COR-L47 (cell line): ENCODE data around the gene METAP2.
"Not testable (repeated sequence)": the region's sequence is repeated elsewhere in the genome, so short reads cannot be mapped to it uniquely, and the experiment has no call there.

Source experiments
- DNase-seq: peaks from one replicate; lab custom pipeline; 2025; lab: John Stamatoyannopoulos, UW

Gene METAP2

DNA sequence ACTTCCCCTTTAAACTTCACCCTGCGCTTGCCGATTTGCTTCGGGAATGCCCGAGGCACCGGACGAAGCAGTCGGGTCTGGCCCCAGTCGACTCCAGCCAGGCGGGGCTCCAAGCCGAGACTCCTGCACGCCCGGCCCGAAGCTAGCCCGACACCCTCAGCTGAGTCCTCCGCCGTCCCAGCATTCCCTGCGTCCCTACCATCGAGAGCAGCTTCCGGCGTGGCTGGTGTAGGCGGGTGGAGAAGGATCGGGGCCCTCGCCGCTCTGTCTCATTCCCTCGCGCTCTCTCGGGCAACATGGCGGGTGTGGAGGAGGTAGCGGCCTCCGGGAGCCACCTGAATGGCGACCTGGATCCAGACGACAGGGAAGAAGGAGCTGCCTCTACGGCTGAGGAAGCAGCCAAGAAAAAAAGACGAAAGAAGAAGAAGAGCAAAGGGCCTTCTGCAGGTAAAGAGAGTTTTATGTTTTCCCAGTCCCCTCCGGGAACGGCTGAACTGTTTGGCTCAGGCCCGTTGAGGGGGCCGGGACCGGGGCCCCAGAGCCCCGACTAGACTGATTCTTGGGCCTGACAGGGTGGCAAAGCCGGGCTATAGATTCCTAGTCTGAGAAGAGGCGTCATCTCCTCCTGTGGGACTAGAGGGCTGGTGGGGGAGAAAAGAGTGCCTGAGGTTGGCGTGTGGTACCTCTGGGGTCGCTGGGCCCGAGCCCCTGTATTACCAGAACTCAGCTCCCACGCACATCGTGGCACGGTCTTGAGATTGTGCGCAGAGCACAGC is at the start of gene METAP2:
Gene METAP2, plus strand, starts transcription at position 269 of the 776 bp plus-strand sequence. Its CDS starts 28 bp downstream, at position 297.
- DNase-seq: peak; percentile 90

DNA sequence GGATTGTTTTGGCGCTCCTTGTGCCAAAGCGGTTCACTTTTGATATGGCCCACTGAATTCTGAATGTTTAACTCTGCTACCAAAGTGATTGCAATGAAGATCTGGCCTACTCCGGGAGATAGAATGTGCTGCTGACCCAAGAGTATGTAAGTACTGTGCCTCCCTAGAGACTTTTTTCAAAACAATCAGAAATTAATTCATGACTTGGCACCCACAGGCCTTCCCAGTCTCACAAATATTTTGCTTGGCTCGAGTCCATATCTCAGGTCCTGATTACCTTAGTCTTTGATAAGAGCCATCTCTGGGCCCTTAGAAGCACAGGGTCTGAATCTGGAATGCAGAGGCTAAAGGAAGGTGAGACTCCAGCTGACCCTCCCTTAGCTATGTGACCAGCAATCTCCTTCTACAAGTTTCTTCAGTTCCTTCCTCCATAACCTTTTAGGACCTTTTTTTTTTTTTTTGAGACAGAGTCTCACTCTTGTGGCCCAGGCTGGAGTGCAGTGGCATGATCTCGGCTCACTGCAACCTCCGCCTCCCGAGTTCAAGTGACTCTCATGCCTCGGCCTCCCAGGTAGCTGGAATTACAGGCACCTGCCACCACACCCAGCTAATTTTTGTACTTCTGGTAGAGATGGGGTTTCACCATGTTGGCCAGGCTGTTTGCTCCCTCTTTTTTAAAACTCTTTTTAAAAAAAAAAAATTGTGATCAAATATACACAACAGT is 49.5 kb upstream of the METAP2 start:
- no peak for DNase-seq

DNA sequence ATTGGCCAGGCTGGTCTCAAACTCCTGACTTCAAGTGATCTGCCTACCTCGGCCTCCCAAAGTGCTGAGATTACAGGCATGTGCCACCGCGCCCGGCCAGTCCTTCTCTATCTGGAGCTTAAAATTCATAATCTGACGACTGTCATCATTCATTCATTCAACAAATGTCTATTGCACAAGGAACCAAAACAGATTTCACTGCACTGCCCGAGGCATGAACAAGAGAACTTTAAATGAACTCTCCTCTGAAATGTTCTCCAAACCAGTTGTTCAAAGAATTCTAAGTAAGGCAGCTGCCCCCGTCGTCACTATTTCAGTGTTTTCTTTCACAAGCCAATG is 44.8 kb upstream of the METAP2 start:
- no peak for DNase-seq

DNA sequence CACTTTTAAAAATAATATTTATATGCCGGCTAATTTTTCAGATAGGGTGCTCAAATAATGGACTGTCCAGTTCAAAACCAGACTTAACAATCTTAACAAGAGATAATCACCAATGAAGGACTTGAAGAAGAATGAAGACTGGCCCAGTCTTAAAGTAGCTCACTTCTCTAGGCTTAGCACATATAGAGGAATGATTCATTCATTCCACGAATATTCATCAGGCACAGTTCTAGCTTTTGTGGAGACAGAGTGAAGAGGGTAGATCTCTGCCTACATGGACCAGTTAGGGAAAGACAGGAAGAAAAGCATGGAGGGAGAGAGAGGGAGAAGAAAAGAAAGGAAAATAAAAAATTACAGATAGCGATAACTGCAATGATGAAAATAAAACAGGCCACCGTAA is 42.8 kb upstream of the METAP2 start:
- DNase-seq: no peak

DNA sequence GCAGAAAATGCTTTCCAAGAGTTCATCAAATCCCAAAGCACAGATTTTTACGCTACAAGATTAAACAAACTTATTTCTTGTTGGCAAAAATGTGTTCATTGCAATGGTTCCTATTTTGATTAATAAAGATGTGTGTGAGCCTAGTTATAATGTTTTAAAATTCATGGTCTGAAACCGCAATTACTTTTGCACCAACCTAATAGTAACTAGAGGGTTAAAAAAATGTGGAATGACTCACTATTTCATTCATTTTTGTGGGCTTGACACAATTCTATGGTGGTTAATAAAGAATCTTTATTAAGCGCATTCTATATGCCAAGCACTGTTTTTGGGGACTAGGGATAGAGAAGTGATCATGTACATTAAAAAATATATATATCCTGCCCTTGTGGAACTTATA is 38.6 kb upstream of the METAP2 start:
- DNase-seq: no peak

DNA sequence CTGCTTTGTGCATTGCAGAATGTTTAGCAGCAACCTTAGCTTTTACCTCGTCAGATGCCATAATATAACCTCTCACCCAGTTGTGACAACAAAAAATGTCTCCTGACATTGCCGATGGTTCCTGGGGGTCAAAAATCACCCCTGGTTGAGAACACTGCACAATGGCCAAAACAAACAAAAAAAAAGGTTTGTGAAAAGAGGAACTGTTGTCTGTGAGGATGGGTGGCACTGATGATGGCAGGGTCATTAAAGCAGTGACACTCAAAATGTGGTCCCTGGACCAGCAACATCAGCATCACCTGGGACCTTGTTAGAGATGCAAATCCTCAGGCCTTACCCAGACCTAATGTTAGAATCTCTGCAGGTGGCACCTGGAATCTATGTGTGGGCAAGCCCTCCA is 36.4 kb upstream of the METAP2 start:
- DNase-seq: no peak

DNA sequence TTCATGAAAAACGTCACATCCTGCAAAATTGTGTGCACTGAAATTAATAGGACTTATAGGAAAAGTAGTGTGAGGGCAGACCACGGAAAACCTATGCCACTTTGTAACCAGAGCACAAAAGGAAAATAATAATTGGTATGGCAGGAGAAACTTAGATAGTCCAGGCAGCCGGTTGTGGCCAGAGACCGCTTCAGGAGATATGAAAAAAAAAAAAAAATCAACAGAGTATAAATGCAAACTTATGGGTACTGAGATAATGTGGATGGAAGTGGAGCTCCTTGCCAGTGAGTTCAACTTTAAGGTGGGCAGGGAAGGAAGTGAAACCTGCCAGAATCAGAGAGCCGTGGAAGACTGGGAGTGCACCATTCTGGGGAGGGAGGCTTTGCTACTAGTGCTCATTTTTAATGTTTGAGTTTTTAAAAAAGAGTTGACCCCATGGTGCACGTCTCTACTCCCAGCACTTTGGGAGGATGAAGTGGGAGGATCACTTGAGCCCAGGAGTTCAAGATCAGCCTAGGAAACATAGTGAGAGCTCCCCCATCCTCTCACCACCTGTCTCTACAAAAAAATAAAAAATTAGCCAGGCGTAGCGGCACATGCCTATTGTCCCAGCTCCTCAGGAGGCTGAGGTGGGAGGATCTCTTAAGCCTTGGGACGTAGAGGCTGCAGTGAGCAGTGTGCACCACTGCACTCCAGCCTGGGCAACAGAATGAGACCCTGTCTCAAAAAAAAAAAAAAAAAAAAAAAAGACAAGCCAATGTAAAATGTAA is 34.3 kb upstream of the METAP2 start:
- no peak for DNase-seq

DNA sequence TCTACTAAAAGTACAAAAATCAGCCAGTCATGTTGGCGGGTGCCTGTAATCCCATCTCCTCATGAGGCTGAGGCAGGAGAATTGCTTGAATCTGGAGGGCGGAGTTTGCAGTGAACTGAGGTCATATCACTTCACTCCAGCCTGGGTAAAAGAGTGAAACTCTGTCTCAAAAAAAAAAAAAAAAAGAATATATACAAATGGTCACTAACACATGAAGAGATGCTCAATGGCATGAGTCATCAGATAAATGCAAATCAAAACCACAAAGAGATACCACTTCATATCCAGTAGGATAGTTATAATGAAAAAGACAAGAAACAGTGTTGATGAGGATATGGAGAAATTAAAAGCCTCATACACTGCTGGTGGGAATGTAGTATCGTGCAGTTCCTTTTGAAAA is 33.6 kb upstream of the METAP2 start:
- DNase-seq: no peak

DNA sequence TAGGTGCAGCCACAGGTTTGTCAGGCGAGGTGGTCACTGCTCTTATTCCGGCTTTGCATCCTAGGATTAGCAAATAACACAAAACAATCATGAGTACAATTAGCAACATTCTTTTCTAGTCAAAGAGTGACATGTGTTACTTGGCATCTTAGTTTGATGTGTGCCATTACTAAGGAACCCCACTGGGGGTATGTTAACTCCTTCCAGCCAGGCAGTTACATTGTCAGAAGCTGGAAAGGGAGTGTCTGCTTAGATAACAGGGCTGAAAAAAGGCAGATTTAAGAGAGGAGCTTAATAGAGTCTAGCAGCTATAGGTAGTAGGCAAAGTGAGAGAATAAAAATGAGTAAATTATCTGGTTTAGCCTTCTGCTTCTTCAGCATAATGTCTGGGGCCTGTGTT is 30.5 kb upstream of the METAP2 start:
- no peak for DNase-seq

DNA sequence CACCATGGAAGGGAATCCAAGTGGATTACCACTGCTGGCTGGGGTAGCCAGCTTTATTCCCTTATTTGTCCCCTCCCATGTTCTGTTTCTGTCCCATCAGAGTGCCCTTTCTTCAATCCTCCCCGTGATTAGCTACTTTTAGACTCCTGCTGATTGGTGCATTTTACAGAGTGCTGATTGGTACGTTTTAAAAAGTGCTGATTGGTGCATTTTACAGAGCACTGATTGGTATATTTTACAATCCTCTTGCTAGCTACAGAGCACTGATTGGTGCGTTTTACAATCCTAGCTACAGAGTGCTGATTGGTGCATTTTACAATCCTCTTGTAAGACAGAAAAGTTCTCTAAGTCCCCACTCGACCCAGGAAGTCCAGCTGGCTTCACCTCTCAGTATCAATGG is 28.9 kb upstream of the METAP2 start:
- DNase-seq: not testable (repeated sequence)

DNA sequence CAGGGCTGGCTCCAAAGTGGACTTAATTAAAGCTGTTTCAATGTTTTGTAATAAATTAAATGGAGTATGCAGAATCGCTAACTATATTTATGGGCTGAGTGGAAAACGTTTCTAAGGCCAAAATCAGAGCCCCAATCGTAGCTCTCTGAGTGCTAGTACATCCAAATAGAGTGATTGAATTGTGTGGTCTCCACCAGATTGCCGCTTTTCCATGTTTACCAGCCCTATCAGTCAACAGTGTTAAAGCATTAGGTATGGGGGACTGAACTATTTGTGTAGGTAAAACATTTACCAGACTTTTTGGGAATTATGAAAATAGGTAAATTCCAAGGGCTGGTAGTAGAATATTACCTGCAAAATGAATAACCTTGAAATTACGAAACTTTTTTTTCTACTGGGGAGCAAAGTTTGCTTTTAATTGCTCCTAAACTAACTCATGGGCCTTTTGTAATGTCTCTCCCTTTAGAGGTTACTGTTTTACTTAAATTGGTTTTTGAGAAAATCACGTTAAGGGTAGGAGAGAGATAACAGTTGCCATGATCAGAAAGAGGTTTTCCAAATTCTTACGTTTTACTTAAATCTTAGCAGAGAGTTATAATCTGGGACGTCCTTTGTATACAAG is 28.0 kb upstream of the METAP2 start:
- DNase-seq: no peak

DNA sequence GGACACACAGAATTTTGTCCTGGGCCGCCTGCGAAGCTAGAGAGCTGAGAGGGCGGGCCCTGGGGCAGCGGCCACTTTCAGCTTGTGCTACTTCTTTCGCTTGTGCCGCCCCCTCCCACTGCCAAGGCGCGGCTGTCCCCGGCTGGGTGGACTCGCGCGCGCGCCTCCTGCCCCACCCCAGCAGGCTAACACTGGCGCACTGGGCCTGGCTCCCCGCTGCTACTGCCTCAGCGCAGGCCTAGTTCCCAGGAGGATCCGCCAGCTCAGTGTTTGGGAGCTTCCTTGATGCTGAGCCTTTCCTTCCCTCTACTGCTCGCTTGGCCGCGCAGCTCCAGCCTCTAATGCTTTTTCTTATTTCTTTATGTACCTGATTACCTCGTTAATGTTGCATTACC is 27.4 kb upstream of the METAP2 start:
- DNase-seq: no peak

DNA sequence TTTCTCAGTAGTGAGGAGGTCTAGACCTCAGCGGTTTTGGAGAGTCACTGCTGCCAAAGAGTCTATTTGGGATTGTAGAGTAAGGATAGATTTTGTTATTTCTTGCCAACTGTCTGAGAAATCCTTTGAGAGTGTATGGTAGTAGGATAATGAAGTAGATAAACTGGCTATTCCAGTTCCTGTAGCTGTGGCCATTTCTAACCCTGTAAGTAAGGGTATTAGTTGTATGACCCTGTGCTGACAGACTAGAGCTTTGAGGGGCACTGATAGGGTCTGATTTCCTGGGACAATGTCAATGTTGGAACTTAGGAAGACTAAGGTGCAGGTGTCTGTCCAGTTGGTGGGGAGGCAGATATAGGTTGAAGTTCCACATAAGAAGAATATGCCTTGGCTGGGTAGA is 24.3 kb upstream of the METAP2 start:
- not testable (repeated sequence) for DNase-seq

DNA sequence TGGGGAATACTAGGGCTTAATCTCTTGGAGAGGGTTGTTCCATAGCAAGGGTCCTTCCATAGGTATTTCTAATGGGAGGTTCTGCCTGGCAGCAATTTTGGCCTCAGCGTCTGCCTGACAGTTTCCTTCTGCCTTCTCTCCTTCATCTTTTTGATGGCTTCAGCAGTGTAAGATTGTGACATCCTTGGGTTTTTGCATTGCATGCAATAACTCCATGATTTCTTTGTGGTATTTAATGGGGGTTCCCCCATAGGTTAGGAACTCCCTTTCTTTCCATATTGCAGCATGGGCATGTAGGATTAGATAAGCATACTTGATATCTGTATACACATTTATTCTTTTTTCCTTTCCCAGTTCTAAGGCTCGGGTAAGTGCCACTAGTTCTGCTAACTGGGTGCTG is 21.5 kb upstream of the METAP2 start:
- not testable (repeated sequence) for DNase-seq

DNA sequence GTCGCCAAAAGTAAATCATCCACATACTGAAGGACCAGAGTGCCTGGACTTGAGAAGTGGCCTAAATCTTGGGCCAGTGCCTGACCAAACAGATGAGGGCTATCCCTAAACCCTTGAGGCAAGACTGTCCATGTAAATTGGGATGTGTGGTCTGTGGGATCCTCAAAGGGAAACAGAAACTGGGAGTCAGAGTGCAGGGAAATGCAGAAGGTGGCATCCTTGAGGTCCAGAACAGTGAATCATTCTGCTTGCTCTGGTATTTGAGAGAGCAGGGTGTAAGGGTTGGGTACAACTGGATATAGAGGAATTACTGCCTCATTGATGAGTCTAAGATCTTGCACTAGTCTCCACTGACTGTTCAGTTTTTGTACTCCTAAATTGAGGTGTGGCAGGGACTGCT is 20.1 kb upstream of the METAP2 start:
- DNase-seq: not testable (repeated sequence)

DNA sequence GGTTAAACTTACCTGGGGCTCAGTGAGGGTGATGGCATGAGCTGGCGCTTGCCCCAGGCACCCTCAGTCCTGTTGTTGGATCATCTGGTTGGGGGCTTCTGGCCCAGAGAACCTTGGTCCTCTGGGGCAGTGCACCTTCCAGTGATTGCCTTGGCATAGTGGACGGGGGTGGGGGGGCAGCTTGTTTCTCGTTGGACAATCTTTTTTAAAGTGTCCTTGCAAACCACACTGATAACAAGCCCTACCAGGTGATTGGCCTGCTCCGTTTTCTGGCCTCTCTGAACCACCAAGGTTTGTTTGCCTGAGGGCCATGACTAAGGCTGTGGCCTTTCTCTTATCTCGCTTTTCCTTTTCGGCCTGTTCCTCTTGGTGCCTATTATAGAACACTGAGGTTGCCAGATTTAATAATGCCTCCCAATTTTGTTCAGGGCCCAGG is 19.2 kb upstream of the METAP2 start:
- DNase-seq: not testable (repeated sequence)

DNA sequence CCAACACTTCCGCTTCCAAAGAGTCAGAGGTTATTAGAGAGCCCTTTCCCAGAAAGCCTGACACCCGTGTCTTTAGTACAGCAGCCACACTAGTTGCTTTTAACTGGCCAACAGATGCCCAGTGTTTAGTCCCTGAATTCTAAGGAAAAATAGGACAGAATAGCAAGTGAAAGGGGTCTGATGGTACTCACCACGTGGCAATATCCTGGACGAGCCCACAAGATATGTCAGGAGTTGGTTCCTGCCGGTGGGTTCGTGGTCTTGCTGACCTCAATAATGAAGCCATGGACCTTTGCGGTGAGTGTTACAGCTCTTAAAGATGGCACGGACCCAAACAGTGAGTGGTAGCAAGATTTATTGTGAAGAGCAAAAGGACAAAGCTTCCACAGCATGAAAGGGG is 16.3 kb upstream of the METAP2 start:
- not testable (repeated sequence) for DNase-seq

DNA sequence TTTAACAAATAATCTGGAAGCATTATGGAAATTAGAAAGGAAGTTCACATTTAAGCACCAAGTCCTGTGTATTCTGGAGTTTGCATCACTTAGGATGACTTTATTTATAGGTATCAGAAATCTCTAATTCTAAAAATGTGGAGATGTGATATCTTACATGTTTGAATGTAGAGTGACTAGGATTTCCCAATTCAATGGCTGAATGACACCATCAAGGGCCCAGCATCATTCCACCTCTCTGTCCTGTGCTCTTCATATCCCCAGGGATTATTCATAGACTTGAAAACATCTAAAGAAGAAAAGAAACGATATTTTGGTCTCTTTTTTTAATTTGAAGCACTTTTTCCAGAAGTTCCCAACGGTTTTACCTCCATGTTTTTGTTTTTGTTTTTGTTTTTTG is 15.2 kb upstream of the METAP2 start:
- DNase-seq: no peak

DNA sequence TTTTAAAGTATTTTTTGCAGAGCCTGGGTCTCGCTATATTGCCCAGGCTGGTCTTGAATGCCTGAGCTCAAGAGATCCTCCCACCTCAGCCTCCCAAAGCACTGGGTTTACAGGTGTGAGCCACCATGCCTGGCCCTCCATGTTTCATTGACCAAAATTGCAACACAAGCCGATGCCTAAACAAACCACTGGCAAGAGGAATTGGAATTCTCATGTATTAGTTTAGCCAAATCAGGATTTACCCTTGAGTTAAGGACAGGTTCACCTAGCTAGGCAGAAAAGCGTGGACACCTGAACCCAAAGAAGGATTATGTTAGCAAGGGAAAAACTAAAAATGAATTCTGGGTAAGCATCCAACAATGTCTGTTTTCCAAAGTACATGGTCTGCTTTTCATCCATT is 14.6 kb upstream of the METAP2 start:
- DNase-seq: no peak

DNA sequence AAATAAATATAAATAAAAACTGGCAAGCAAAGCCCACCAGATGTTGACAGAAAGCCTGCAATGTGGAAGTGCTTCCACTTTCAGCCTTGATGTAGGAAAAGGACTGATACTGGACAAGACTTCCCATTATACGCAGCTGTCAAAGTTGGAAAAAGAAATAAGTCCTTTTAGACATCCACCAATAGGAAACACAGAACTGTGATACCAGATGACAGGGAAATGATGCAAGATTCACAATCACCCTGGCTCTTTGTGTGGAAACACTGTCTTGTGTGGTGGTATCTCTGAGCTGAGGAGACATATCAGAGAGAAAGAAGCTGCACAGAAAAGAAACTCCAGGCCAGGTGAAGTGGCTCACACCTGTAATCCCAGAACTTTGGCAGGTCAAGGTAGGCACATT is 13.8 kb upstream of the METAP2 start:
- DNase-seq: no peak

DNA sequence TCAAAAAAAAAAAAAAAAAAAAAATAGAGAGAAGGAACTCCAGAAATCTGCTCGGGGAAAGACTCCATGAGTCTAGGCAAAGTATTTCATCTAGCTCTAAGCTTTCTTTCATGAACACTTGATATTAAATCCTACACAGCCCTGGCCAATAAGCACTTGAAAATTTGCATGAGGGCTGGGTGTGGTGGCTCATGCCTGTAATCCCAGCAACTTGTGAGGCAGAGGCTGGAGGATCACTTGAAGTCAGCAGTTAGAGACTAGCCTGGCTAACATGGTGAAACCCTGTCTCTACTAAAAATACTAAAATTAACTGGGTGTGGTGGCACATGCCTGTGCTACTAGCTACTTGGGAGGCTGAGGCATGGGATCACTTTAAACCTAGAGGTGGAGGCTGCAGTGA is 13.1 kb upstream of the METAP2 start:
- DNase-seq: no peak

DNA sequence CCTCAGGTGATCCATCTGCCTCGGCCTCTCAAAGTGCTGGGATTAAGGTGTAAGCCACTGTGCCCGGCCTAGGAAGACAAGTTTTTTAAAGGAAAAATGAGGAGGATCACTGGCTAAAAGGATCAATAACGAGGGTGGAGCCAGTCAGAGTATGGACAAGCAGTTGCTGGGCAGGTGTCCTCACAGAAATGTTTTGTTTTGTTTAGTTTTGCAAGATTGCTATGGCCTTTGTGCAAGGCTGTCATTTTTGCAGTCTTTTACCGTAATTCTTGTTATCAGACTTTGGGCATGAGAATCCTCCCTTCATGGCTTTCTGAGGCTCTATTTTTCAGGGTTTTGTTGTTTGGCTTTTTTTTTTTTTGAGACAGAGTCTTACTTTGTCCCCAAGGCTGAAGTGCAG is 11.9 kb upstream of the METAP2 start:
- DNase-seq: no peak
